Heart left ventricle (tissue), 16 donors: ENCODE data around the gene CCDC107. TPM values are rescaled to one million over a fixed set of nuclear protein-coding genes. Genes with fewer than 3 reads are reported as not detected.

Source experiments
- ATAC-seq, 4 donors: fragments of 200-7000 bp; cut with Tn5 transposase; one replicate each; pipeline ENCODE4 v1.9.1; 2020 to 2022; ENCODE audit warnings: moderate library complexity in 4 of 4, mild to moderate bottlenecking in 3 of 4, moderate number of reproducible peaks in 1 of 4
- DNase-seq, 5 donors: peaks; one replicate each; pipeline ENCODE4 v3.0.0-alpha.2; 2020
- H3K27ac ChIP-seq, 12 donors: fragments of 200-600 bp; sonication (generic) in 4 of 12; one replicate each; pipeline versions ENCODE4 v1.5.0 to v1.8.0; 2016 to 2022; ENCODE audit warnings: mild to moderate bottlenecking in 2 of 12
- H3K27me3 ChIP-seq, 9 donors: fragments of 200-600 bp; sonication (generic) in 2 of 9; one replicate each; pipeline versions ENCODE4 v1.5.1 to v1.8.0; 2016 to 2022; ENCODE audit warnings: mild to moderate bottlenecking in 3 of 9
- H3K36me3 ChIP-seq, 9 donors: fragments of 200-600 bp; sonication (generic) in 2 of 9; one replicate each; pipeline versions ENCODE4 v1.5.0 to v1.8.0; 2018 to 2022; ENCODE audit warnings: mild to moderate bottlenecking in 2 of 9
- H3K4me1 ChIP-seq, 12 donors: fragments of 200-600 bp; sonication (generic) in 4 of 12; one replicate each; pipeline versions ENCODE4 v1.5.0 to v1.8.0; 2016 to 2022; ENCODE audit warnings: mild to moderate bottlenecking in 3 of 12
- H3K4me3 ChIP-seq, 12 donors: fragments of 200-600 bp; sonication (generic) in 4 of 12; one replicate each; pipeline versions ENCODE4 v1.5.0 to v1.8.0; 2017 to 2022; ENCODE audit warnings: mild to moderate bottlenecking in 9 of 12, moderate library complexity in 4 of 12
- H3K9me3 ChIP-seq, 12 donors: fragments of 200-600 bp; sonication (generic) in 4 of 12; one replicate each; pipeline versions ENCODE4 v1.5.0 to v1.8.0; 2016 to 2022; ENCODE audit warnings: mild to moderate bottlenecking in 1 of 12
- CTCF ChIP-seq, 12 donors: fragments of 200-600 bp; sonication (generic) in 4 of 12; IDR thresholded peaks; one replicate each; pipeline versions ENCODE4 v1.5.0 to v1.8.0; 2018 to 2022; ENCODE audit warnings: antibody characterized with exemption in 12 of 12, mild to moderate bottlenecking in 5 of 12
- POLR2A ChIP-seq, 2 donors: fragments of 450-650 bp; IDR thresholded peaks; one replicate each; pipeline ENCODE4 v1.6.1; 2017; ENCODE audit warnings: antibody characterized with exemption in 2 of 2, mild to moderate bottlenecking in 2 of 2, moderate library complexity in 2 of 2
- WGBS, 4 donors: extraction: QIAGEN DNeasy Blood & Tissue Kit in 2 of 4; methylation state at CpG; one replicate each; pipeline versions ENCODE4 v1.1.5 to v1.1.7; 2013 to 2018; 5-methylcytosine and 5-hydroxymethylcytosine counted together
- intact Hi-C, 10 donors: fragments of 100-400 bp; cut with DNase I; formaldehyde crosslinking; loops; one replicate each; pipeline versions ENCODE4 v1.11.1 to v1.14.2; 2022
- polyA plus RNA-seq, 2 donors: library from polyadenylated mRNA; stranded (reverse); fragments of 200-250 nt; gene quantifications; one replicate each; pipeline ENCODE4 v1.2.3, GENCODE V29; 2013
- total RNA-seq, 9 donors: library from RNA; depleted of rRNA in 2 of 9; stranded (reverse); fragments of >200 nt in 2 of 9; fragmentation: NEBNext Ultra II Directional in 3 of 9; extraction: Animal tissue kit (Norgen Biotek cat#: 25700) in 3 of 9; gene quantifications; one replicate each; pipeline versions ENCODE4 v1.1.0 to v1.2.4, GENCODE V29; 2016 to 2023
- donor health status: ischemic (EF 13 %, LVEDD 7.1; RV severe dilation, severe dysfunction).
- donor health status: healthy with polysubstance abuse.
- donor health status: DM: no; HTN: yes; CAD: no.
- donor health status: DM: no; HTN: no; CAD: no.
- donor health status: ischemic (EF 25% LVEDD 6.9; RV normal size, moderate dysfunction).
- donor health status: ischemic (EF 25% LVEDD 5.7; RV mildly dilated, moderate dysfunction).
- donor health status: healthy.
- donor health status: DM: yes; HTN: yes; CAD: no.
- donor health status: ischemic (EF 35%, LVEDD 5.7; RV mildly dilated, moderate dysfunction).
- donor health status: nonischemic (EF 11% LVEDD 7.7; RV severe dilation, severe dysfunction).
- donor health status: DM: yes; HTN: yes; CAD: no.
- donor health status: PGD.
- donor health status: ischemic (EF 29% LVEDD 5.4; RV normal size, mild dysfunction).
- donor health status: nonischemic (EF 23%, LVEDD 6.1; RV moderate dilation, normal function).

The CCDC107 gene
- total and polyA plus RNA-seq, 11 donors, result 35.5 to 116 (median 46.5) TPM

GRCh38 chr9:35661756-35662350 is 3.8 kb downstream of the CCDC107 start:
- H3K4me1 ChIP-seq, result peaks cover 0 to 69% (median 40%) of the 10 kb centered on the region in 12 donors
- H3K27me3 ChIP-seq, result no peaks in the 10 kb centered on the region
- intact Hi-C loops, result loop anchor here in 7 of 10 donors (2.0 to 5.0 kb wide), 5 partner anchors 25 to 85 kb away; partner anchors contain the start of genes GBA2 (in 1 of the 7) and RGP1 (in 1 of the 7)
- ATAC-seq (no peak), DNase-seq (no peak)
- no peaks in the 10 kb centered on the region for H3K9me3 ChIP-seq
- H3K27ac ChIP-seq, result peak overlapping the region in 11 of 12 donors; percentile 41 to 100 (median 97)
- TF ChIP-seq POLR2A (IDR thresholded peaks at IDR 0.05) (no peak), CTCF (IDR thresholded peaks at IDR 0.05) (no peak)
- H3K36me3 ChIP-seq, result peaks cover 0 to 22% (median 16%) of the 10 kb centered on the region in 9 donors
- WGBS, 4 donors, result 63 to 75% (median 68%) methylated on average over 2 to 3 of the region's 3 CpGs
- peak overlapping the region in 1 of 12 donors; percentile 15 for H3K4me3 ChIP-seq

GRCh38 chr9:35662437-35662836 is 4.3 kb downstream of the CCDC107 start:
- Histone ChIP-seq H3K9me3 (no peaks in the 10 kb centered on the region), H3K36me3 (peaks cover 0 to 22% (median 16%) of the 10 kb centered on the region in 9 donors), H3K27ac (peak overlapping the region in 6 of 12 donors; percentile 93 to 100 (median 98)), H3K27me3 (no peaks in the 10 kb centered on the region), H3K4me3 (no peak overlapping the region), H3K4me1 (peaks cover 0 to 64% (median 37%) of the 10 kb centered on the region in 12 donors)
- DNase-seq (no peak), ATAC-seq (no peak)
- WGBS, 4 donors, result 91 to 93% (median 92%) methylated on average over 7 of the region's 7 CpGs
- intact Hi-C loops, result loop anchor here in 7 of 10 donors (2.0 to 5.0 kb wide), 5 partner anchors 24 to 85 kb away; partner anchors contain the start of genes GBA2 (in 1 of the 7) and RGP1 (in 1 of the 7)
- TF ChIP-seq CTCF (IDR thresholded peaks at IDR 0.05), result no peak
- TF ChIP-seq POLR2A (IDR thresholded peaks at IDR 0.05), result no peak

- WGBS, 4 donors, result 8 to 13% (median 8%) methylated on average over 28 to 58 of the region's 58 CpGs
- Histone ChIP-seq H3K4me1 (peaks cover 0 to 50% (median 27%) of the 10 kb centered on the region in 12 donors), H3K27ac (peak within 1 kb of the TSS in 11 of 12 donors; percentile 14 to 99 (median 61)), H3K27me3 (no peaks in the 10 kb centered on the region), H3K9me3 (no peaks in the 10 kb centered on the region), H3K4me3 (peak within 1 kb of the TSS; percentile 37 to 65 (median 56)), H3K36me3 (peaks cover 0 to 22% (median 16%) of the 10 kb centered on the region in 9 donors)
- DNase-seq, result peak; percentile 78 to 92 (median 86)
- peak in 7 of 12 donors; percentile 7 to 41 (median 17) for TF ChIP-seq CTCF (IDR thresholded peaks at IDR 0.05)
- TF ChIP-seq POLR2A (IDR thresholded peaks at IDR 0.05), result peak in 1 of 2 donors; percentile 44
- ATAC-seq, result peak; percentile 53 to 89 (median 84)
- intact Hi-C loops, result loop anchor here in 6 of 10 donors (5.0 kb wide), 4 partner anchors 32 to 82 kb away; partner anchors contain the start of genes GBA2 (in 1 of the 6) and RGP1 (in 1 of the 6)
Measured at GRCh38 chr9:35664531-35665470, 6.7 kb downstream of the CCDC107 start, which contains the start of gene ARHGEF39. Gene ARHGEF39, minus strand, starts transcription at chr9:35665195. Its CDS starts 26 bp downstream, at chr9:35665169.
